OCI-LY7 (cell line): ENCODE data around the gene ALOXE3.

Source experiments
- CTCF ChIP-seq: fragments of 200-600 bp; sonication (generic); conservative IDR thresholded peaks from 2 replicates; pipeline ENCODE4 v1.5.1; 2014; ENCODE audit warnings: mild to moderate bottlenecking, antibody characterized with exemption, low read length, moderate library complexity, mixed read lengths
- EZH2phosphoT487 ChIP-seq: fragments of 200-600 bp; sonication (generic); IDR thresholded peaks from 2 replicates; pipeline ENCODE4 v1.6.1; 2018; ENCODE audit warnings: low read depth, borderline replicate concordance, mild to moderate bottlenecking, mixed run types, antibody characterized with exemption, low read length, moderate library complexity, mixed read lengths

GRCh38 chr17:8142887-8143580, 24.7 kb upstream of the ALOXE3 start:
- TF ChIP-seq EZH2phosphoT487 (no peak), CTCF (no peak)
